ENCODE measurements around the gene SYTL2.

SYTL2 gene

DNA sequence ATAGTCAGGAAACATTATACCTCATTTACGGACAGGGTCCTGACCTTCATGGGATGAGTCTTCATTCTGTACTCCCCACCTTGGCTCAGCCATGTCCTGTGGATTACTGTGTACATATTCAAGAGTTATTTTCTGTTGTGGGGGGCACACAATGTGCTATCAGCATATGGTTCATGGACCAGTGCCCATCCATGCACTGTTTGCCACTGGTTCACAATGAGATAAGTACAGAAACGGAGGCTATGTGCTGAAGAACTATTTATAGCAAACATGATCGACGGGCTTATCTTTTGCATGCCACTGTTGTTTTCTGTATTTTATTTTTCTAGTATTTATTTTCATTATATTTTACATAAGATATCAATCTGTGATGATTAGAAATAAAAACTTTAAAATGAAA lies 68.6 kb downstream of the SYTL2 start:
- no peak overlapping the region for H3K9ac ChIP-seq (ENCODE audit: low read length)
- no peak overlapping the region for H3K27ac ChIP-seq (ENCODE audit: low read length)
- H3K4me3 ChIP-seq (ENCODE audit: low read length): no peak overlapping the region
- no peak overlapping the region for H2AFZ ChIP-seq (ENCODE audit: low read depth, low read length)
- no peaks in the 10 kb centered on the region for H3K27me3 ChIP-seq (ENCODE audit: low read depth, low read length)
- H3K79me2 ChIP-seq (ENCODE audit: low read length): no peaks in the 10 kb centered on the region
- no peaks in the 10 kb centered on the region for H4K20me1 ChIP-seq (ENCODE audit: insufficient read depth, low read length)
- no peaks in the 10 kb centered on the region for H3K9me3 ChIP-seq (ENCODE audit: insufficient read depth, low read length)
- H3K4me1 ChIP-seq (ENCODE audit: low read length): peaks cover 10% of the 10 kb centered on the region
- TF ChIP-seq EZH2phosphoT487 (IDR thresholded peaks at IDR 0.05; ENCODE audit: low read depth): no peak
- TF ChIP-seq CTCF (IDR thresholded peaks at IDR 0.05; ENCODE audit: low read depth, low read length): no peak
- no peak overlapping the region for H3K4me2 ChIP-seq (ENCODE audit: low read length)
- no peaks in the 10 kb centered on the region for H3K36me3 ChIP-seq (replicated peaks; ENCODE audit: low read depth, low read length)

GRCh38 chr11:85740481-85741400 lies 70.2 kb downstream of the SYTL2 start:
- Histone ChIP-seq H3K27ac (ENCODE audit: low read length) (no peak overlapping the region), H3K4me3 (ENCODE audit: low read length) (no peak overlapping the region), H3K9ac (ENCODE audit: low read length) (no peak overlapping the region), H3K36me3 (replicated peaks; ENCODE audit: low read depth, low read length) (no peaks in the 10 kb centered on the region), H3K27me3 (ENCODE audit: low read depth, low read length) (no peaks in the 10 kb centered on the region), H3K4me2 (ENCODE audit: low read length) (no peak overlapping the region), H3K4me1 (ENCODE audit: low read length) (peaks cover 10% of the 10 kb centered on the region), H2AFZ (ENCODE audit: low read depth, low read length) (no peak overlapping the region), H3K9me3 (ENCODE audit: insufficient read depth, low read length) (no peaks in the 10 kb centered on the region), H4K20me1 (ENCODE audit: insufficient read depth, low read length) (no peaks in the 10 kb centered on the region), H3K79me2 (ENCODE audit: low read length) (no peaks in the 10 kb centered on the region)
- TF ChIP-seq CTCF (IDR thresholded peaks at IDR 0.05; ENCODE audit: low read depth, low read length) (no peak), EZH2phosphoT487 (IDR thresholded peaks at IDR 0.05; ENCODE audit: low read depth) (no peak)

GRCh38 chr11:85737738-85738137 lies 73.2 kb downstream of the SYTL2 start:
- Histone ChIP-seq H3K4me3 (ENCODE audit: low read length) (no peak overlapping the region), H3K9ac (ENCODE audit: low read length) (no peak overlapping the region), H3K9me3 (ENCODE audit: insufficient read depth, low read length) (no peaks in the 10 kb centered on the region), H3K79me2 (ENCODE audit: low read length) (no peaks in the 10 kb centered on the region), H4K20me1 (ENCODE audit: insufficient read depth, low read length) (no peaks in the 10 kb centered on the region), H3K4me1 (ENCODE audit: low read length) (peaks cover 6% of the 10 kb centered on the region), H3K4me2 (ENCODE audit: low read length) (no peak overlapping the region), H3K27ac (ENCODE audit: low read length) (no peak overlapping the region), H3K36me3 (replicated peaks; ENCODE audit: low read depth, low read length) (no peaks in the 10 kb centered on the region), H3K27me3 (ENCODE audit: low read depth, low read length) (no peaks in the 10 kb centered on the region), H2AFZ (ENCODE audit: low read depth, low read length) (no peak overlapping the region)
- TF ChIP-seq CTCF (IDR thresholded peaks at IDR 0.05; ENCODE audit: low read depth, low read length): no peak
- no peak for TF ChIP-seq EZH2phosphoT487 (IDR thresholded peaks at IDR 0.05; ENCODE audit: low read depth)

DNA sequence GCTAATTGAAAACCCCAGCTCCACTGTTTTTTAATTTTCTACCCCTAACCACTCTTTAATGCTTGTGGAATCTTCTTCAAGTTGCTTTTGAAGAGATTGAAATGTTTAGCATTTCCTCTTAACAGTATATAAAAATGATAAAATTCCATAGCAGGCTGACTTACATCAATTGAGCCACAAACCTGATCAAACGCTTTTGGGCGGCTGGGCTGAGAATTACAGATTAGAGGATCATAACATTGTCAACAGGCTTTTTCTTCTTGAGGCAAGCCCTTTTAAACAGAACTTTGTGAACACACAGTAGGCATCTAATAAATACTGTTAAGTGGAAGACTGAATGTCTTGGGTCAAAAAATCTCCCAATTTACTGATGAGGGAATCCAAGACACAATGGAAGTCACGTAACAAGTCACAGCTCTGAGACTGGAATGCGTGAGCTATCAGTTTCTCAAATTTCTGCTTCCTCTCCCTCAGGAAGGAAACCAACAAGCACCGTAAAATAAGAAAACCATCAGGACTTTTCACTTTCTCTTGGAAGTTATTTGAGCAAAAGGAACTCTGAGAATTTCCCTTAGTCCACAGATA lies 75.0 kb downstream of the SYTL2 start:
- no peaks in the 10 kb centered on the region for H3K79me2 ChIP-seq (ENCODE audit: low read length)
- no peaks in the 10 kb centered on the region for H3K27me3 ChIP-seq (ENCODE audit: low read depth, low read length)
- no peak overlapping the region for H2AFZ ChIP-seq (ENCODE audit: low read depth, low read length)
- H3K4me3 ChIP-seq (ENCODE audit: low read length): no peak overlapping the region
- 0 out of 2 replicates have a peak, but pooled peaks cover 4% of the 10 kb centered on the region for H3K4me1 ChIP-seq (ENCODE audit: low read length)
- no peak overlapping the region for H3K4me2 ChIP-seq (ENCODE audit: low read length)
- H3K9me3 ChIP-seq (ENCODE audit: insufficient read depth, low read length): no peaks in the 10 kb centered on the region
- TF ChIP-seq CTCF (IDR thresholded peaks at IDR 0.05; ENCODE audit: low read depth, low read length) (no peak), EZH2phosphoT487 (IDR thresholded peaks at IDR 0.05; ENCODE audit: low read depth) (no peak)
- H3K36me3 ChIP-seq (replicated peaks; ENCODE audit: low read depth, low read length): no peaks in the 10 kb centered on the region
- no peaks in the 10 kb centered on the region for H4K20me1 ChIP-seq (ENCODE audit: insufficient read depth, low read length)
- H3K9ac ChIP-seq (ENCODE audit: low read length): no peak overlapping the region
- H3K27ac ChIP-seq (ENCODE audit: low read length): no peak overlapping the region

All from OCI-LY3 (cell line).